ENCODE results near the gene PIPOX. TPM values are rescaled to one million over a fixed set of nuclear protein-coding genes. Genes with fewer than 3 reads are reported as not detected.

PIPOX gene
- total and polyA plus RNA-seq, 2 of the 13 experiments (the other 11 are each of a cell fraction or from before 2014, with no cell fraction given), result 87.3 to 154 TPM

DNA sequence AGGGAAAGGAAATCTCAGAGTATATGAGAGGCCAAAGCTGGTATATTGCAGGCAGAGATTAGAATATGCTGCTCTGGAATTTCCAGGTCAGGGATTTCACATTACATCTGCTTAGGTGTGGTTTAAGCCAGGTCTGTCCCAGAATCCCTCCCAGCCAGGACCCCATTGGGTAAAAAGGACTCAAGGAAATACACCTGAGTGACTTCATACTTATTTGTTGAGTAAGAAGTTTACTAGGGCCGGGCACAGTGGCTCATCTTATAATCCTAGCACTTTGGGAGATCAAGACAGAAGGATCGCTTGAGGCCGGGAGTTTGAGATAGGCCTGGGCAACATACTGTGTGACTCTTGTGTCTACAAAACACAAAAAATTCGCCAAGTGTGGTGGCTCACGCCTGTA, 7.2 kb downstream of the PIPOX start:
- ATAC-seq, result no peak
- intact Hi-C loops (cut with micrococcal nuclease; ENCODE audit: unreplicated experiment) (no loop called here), in situ Hi-C loops (cut with HindIII; ENCODE audit: extremely low pct_ligation_motif_present, low pct_unique_long_range_greater_than_20kb) (no loop called here)
- H3K9ac ChIP-seq (ENCODE audit: insufficient read depth, low read depth, low read length), result no peak overlapping the region
- no peak overlapping the region for H2AFZ ChIP-seq (ENCODE audit: low read length)
- TF ChIP-seq KLF15 (CRISPR knock-in tag; IDR thresholded peaks at IDR 0.05; ENCODE audit: borderline replicate concordance), result no peak
- TF ChIP-seq, protein P1, sequence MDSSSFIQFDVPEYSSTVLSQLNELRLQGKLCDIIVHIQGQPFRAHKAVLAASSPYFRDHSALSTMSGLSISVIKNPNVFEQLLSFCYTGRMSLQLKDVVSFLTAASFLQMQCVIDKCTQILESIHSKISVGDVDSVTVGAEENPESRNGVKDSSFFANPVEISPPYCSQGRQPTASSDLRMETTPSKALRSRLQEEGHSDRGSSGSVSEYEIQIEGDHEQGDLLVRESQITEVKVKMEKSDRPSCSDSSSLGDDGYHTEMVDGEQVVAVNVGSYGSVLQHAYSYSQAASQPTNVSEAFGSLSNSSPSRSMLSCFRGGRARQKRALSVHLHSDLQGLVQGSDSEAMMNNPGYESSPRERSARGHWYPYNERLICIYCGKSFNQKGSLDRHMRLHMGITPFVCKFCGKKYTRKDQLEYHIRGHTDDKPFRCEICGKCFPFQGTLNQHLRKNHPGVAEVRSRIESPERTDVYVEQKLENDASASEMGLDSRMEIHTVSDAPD (CRISPR knock-in tag; IDR thresholded peaks at IDR 0.05), result no peak
- TF ChIP-seq NR2F6 (IDR thresholded peaks at IDR 0.05), result no peak
- TF ChIP-seq NR2F6 (CRISPR knock-in tag; IDR thresholded peaks at IDR 0.05), result no peak
- TF ChIP-seq EP300 (IDR thresholded peaks at IDR 0.05; ENCODE audit: low read depth in 2 of 2, low read length in 2 of 2), result no peak
- no peak for TF ChIP-seq EP300 (CRISPR knock-in tag; IDR thresholded peaks at IDR 0.05; ENCODE audit: borderline replicate concordance)
- TF ChIP-seq, protein P2, sequence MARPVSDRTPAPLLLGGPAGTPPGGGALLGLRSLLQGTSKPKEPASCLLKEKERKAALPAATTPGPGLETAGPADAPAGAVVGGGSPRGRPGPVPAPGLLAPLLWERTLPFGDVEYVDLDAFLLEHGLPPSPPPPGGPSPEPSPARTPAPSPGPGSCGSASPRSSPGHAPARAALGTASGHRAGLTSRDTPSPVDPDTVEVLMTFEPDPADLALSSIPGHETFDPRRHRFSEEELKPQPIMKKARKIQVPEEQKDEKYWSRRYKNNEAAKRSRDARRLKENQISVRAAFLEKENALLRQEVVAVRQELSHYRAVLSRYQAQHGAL (CRISPR knock-in tag; IDR thresholded peaks at IDR 0.05; ENCODE audit: not compliant biosample characterization), result no peak
- TF ChIP-seq HCFC1 (IDR thresholded peaks at IDR 0.05; ENCODE audit: low read depth, low read length), result no peak
- no peak for TF ChIP-seq GATA4 (IDR thresholded peaks at IDR 0.05; ENCODE audit: borderline replicate concordance, low read depth)
- TF ChIP-seq RFXANK (CRISPR knock-in tag; IDR thresholded peaks at IDR 0.05), result no peak
- TF ChIP-seq ZNF263 (CRISPR knock-in tag; IDR thresholded peaks at IDR 0.05), result no peak
- TF ChIP-seq GLI4 (CRISPR knock-in tag; IDR thresholded peaks at IDR 0.05; ENCODE audit: borderline replicate concordance), result no peak
- TF ChIP-seq PAX8 (CRISPR knock-in tag; IDR thresholded peaks at IDR 0.05; ENCODE audit: borderline replicate concordance), result no peak
- TF ChIP-seq ARID3A (IDR thresholded peaks at IDR 0.05; ENCODE audit: low read depth, low read length), result no peak
- no peak for TF ChIP-seq ETV5 (CRISPR knock-in tag; IDR thresholded peaks at IDR 0.05; ENCODE audit: borderline replicate concordance)
- TF ChIP-seq ZNF556 (CRISPR knock-in tag; IDR thresholded peaks at IDR 0.05; ENCODE audit: borderline replicate concordance), result no peak
- TF ChIP-seq TOE1 (CRISPR knock-in tag; IDR thresholded peaks at IDR 0.05), result no peak
- no peak for TF ChIP-seq KLF13 (CRISPR knock-in tag; IDR thresholded peaks at IDR 0.05)
- WGBS (ENCODE audit: low lambda C conversion rate), result 91% methylated on average over 5 of the region's 5 CpGs
- peaks cover 23% of the 10 kb centered on the region for H3K79me2 ChIP-seq (ENCODE audit: insufficient read depth, low read length)
- no peak for FAIRE-seq
- BruUV-seq (replicated peaks), result no TSS peak
- DNase-seq (ENCODE audit: low spot score), result no peak
- no peaks in the 10 kb centered on the region for H3K9me3 ChIP-seq (ENCODE audit: low read length)
- peaks cover 4% of the 10 kb centered on the region; the same call in 1 of the 2 replicates for H4K20me1 ChIP-seq (ENCODE audit: insufficient read depth, low read length)
- H3K4me2 ChIP-seq (ENCODE audit: low read depth, low read length), result no peak overlapping the region
- ChIA-PET CTCF (ENCODE audit: low intra/inter-chr PET ratio, low total read pairs) (no interaction called here), POLR2A (no interaction called here)
- H3K27ac ChIP-seq (ENCODE audit: extremely low read length, insufficient read depth, low read length), result no peak overlapping the region
- H3K27me3 ChIP-seq (ENCODE audit: control insufficient read depth in 1 of 2, insufficient read depth in 2 of 2, low read length in 2 of 2), result no peaks in the 10 kb centered on the region
- no peak overlapping the region for H3K4me3 ChIP-seq (replicated peaks in 1 of 3; ENCODE audit: insufficient read depth in 1 of 3, low read depth in 2 of 3, low read length in 3 of 3)
- H3K4me1 ChIP-seq (ENCODE audit: insufficient read depth, low read length), result peaks cover 27% of the 10 kb centered on the region
- peaks cover 21 to 66% of the 10 kb centered on the region in 2 experiments for H3K36me3 ChIP-seq (replicated peaks in 1 of 2; ENCODE audit: control insufficient read depth in 1 of 2, insufficient read depth in 2 of 2, low read length in 2 of 2)
